ENCODE data around the gene GHRHR. TPM values are rescaled to one million over a fixed set of nuclear protein-coding genes. Genes with fewer than 3 reads are reported as not detected.

Gene GHRHR
- total and polyA plus RNA-seq, 9 donors: not detected

GRCh38 chr7:30968747-30969603, 5.2 kb downstream of the GHRHR start:
- Histone ChIP-seq H3K9me3 (no peaks in the 10 kb centered on the region), H3K4me1 (ENCODE audit: insufficient read depth) (no peaks in the 10 kb centered on the region), H3K36me3 (no peaks in the 10 kb centered on the region), H3K27ac (no peak overlapping the region), H3K4me3 (no peak overlapping the region), H3K27me3 (no peaks in the 10 kb centered on the region)
- DNase-seq: no peak
- no peak for TF ChIP-seq EP300 (IDR thresholded peaks at IDR 0.05)
- TF ChIP-seq POLR2A (IDR thresholded peaks at IDR 0.05): no peak
- TF ChIP-seq, protein P1, sequence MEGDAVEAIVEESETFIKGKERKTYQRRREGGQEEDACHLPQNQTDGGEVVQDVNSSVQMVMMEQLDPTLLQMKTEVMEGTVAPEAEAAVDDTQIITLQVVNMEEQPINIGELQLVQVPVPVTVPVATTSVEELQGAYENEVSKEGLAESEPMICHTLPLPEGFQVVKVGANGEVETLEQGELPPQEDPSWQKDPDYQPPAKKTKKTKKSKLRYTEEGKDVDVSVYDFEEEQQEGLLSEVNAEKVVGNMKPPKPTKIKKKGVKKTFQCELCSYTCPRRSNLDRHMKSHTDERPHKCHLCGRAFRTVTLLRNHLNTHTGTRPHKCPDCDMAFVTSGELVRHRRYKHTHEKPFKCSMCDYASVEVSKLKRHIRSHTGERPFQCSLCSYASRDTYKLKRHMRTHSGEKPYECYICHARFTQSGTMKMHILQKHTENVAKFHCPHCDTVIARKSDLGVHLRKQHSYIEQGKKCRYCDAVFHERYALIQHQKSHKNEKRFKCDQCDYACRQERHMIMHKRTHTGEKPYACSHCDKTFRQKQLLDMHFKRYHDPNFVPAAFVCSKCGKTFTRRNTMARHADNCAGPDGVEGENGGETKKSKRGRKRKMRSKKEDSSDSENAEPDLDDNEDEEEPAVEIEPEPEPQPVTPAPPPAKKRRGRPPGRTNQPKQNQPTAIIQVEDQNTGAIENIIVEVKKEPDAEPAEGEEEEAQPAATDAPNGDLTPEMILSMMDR (IDR thresholded peaks at IDR 0.05): no peak
- intact Hi-C loops (cut with DNase I): no loop called here
- WGBS, 3 donors: 85 to 88% (median 85%) methylated on average over 7 of the region's 7 CpGs

DNA sequence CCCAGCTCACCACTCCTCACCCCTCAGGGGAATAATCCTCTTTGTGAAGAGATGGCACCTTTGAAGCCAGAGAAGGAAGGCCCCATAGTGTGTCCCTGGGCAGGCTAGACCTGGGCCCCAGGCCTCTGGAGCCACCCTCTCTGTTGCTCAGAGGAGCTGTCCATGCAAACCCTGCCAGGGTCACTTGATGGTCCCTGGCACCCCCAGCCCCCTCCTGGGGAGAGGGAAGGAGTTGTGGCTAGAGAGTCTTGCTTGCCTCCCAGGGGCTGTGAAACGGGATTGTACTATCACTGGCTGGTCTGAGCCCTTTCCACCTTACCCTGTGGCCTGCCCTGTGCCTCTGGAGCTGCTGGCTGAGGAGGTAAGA, 5.8 kb downstream of the GHRHR start:
- no peak overlapping the region for H3K27ac ChIP-seq
- no peaks in the 10 kb centered on the region for H3K27me3 ChIP-seq
- H3K9me3 ChIP-seq: no peaks in the 10 kb centered on the region
- H3K4me3 ChIP-seq: no peak overlapping the region
- intact Hi-C loops (cut with DNase I): no loop called here
- WGBS, 3 donors: 96 to 100% (median 100%) methylated on average over 1 of the region's 1 CpG
- DNase-seq: no peak
- H3K4me1 ChIP-seq (ENCODE audit: insufficient read depth): no peaks in the 10 kb centered on the region
- H3K36me3 ChIP-seq: no peaks in the 10 kb centered on the region
- TF ChIP-seq POLR2A (IDR thresholded peaks at IDR 0.05): no peak
- TF ChIP-seq, protein P1 (IDR thresholded peaks at IDR 0.05): no peak

DNA sequence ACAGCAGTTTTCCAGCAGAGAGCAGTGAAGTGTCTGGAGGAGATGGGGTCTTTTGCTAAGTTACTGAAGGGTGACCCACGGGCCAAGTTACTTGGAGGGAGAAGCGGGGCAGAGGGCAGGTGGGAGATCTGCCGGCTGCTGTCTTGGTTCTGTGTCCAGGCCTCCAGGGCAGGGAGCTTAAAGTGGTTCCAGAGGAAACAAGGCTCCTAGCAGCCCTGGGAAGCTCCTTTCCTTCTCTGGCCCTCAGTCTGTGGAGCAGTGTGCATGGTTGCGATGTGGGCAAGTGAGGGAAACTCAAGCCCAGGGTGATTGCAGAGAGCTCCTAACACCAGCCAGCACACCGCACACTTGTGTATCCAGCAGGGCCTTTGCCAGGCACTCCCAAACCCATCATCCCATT, 6.3 kb downstream of the GHRHR start:
- TF ChIP-seq POLR2A (IDR thresholded peaks at IDR 0.05) (no peak), EP300 (IDR thresholded peaks at IDR 0.05) (no peak)
- TF ChIP-seq, protein P1 (IDR thresholded peaks at IDR 0.05): no peak

GRCh38 chr7:30970594-30971094, 6.9 kb downstream of the GHRHR start:
- TF ChIP-seq POLR2A (IDR thresholded peaks at IDR 0.05) (no peak), EP300 (IDR thresholded peaks at IDR 0.05) (no peak)
- TF ChIP-seq, protein P1 (IDR thresholded peaks at IDR 0.05): no peak
- no peak overlapping the region for H3K27ac ChIP-seq
- H3K36me3 ChIP-seq: no peaks in the 10 kb centered on the region
- intact Hi-C loops (cut with DNase I): loop anchor here in 1 of 4 donors (10.0 kb wide), 1 partner anchor 176 kb away; no protein-coding TSS in a partner anchor
- H3K27me3 ChIP-seq: no peaks in the 10 kb centered on the region
- H3K4me1 ChIP-seq (ENCODE audit: insufficient read depth): no peaks in the 10 kb centered on the region
- H3K9me3 ChIP-seq: no peaks in the 10 kb centered on the region
- no peak overlapping the region for H3K4me3 ChIP-seq
- no peak for DNase-seq
- 20 to 32% (median 27%) methylated on average over 6 of the region's 6 CpGs for WGBS, 3 donors

More for the DNA sequence above, 6.3 kb downstream of the GHRHR start:
- no peaks in the 10 kb centered on the region for H3K4me1 ChIP-seq (ENCODE audit: insufficient read depth)
- H3K36me3 ChIP-seq: no peaks in the 10 kb centered on the region
- H3K27me3 ChIP-seq: no peaks in the 10 kb centered on the region
- intact Hi-C loops (cut with DNase I): loop anchor here in 1 of 4 donors (10.0 kb wide), 1 partner anchor 175 kb away; no protein-coding TSS in a partner anchor
- H3K27ac ChIP-seq: no peak overlapping the region
- no peak for DNase-seq
- WGBS, 3 donors: 81 to 85% (median 83%) methylated on average over 5 of the region's 5 CpGs
- no peaks in the 10 kb centered on the region for H3K9me3 ChIP-seq
- no peak overlapping the region for H3K4me3 ChIP-seq
